ENCODE measurements around the gene SPATS1. TPM values are rescaled to one million over a fixed set of nuclear protein-coding genes. Genes with fewer than 3 reads are reported as not detected.
"Not testable (repeated sequence)": the region's sequence is repeated elsewhere in the genome, so short reads cannot be mapped to it uniquely, and the experiment has no call there.

Gene SPATS1
- total RNA-seq, 1 donor from 2014 or later: not detected

- Mint-ChIP-seq H3K4me1 (no peaks in the 10 kb centered on the region), H3K4me3 (no peak overlapping the region), H3K36me3 (ENCODE audit: low read depth) (no peaks in the 10 kb centered on the region), H3K27ac (no peak overlapping the region), H3K27me3 (peaks cover 12% of the 10 kb centered on the region), H3K9me3 (no peaks in the 10 kb centered on the region)
- POLR2A ChIA-PET: no interaction called here
- no peak for TF ChIP-seq CTCF (IDR thresholded peaks at IDR 0.05)
- DNase-seq (no peak), ATAC-seq (ENCODE audit: low read depth) (no peak)
- CTCF ChIA-PET: no interaction called here
- intact Hi-C loops (cut with micrococcal nuclease): no loop called here
These were observed 15.4 kb upstream of the SPATS1 start for GRCh38 chr6:44327096-44327495.

GRCh38 chr6:44327760-44328159 lies 14.7 kb upstream of the SPATS1 start:
- H3K27ac Mint-ChIP-seq: no peak overlapping the region
- intact Hi-C loops (cut with micrococcal nuclease): no loop called here

GRCh38 chr6:44328203-44328602 lies 14.2 kb upstream of the SPATS1 start:
- intact Hi-C loops (cut with micrococcal nuclease); ATAC-seq (ENCODE audit: low read depth); H3K9me3 Mint-ChIP-seq; H3K36me3 Mint-ChIP-seq (ENCODE audit: low read depth); H3K27ac Mint-ChIP-seq; H3K4me1 Mint-ChIP-seq; H3K4me3 Mint-ChIP-seq; DNase-seq; POLR2A ChIA-PET; CTCF ChIA-PET: not testable (repeated sequence)
- H3K27me3 Mint-ChIP-seq: peaks cover 17% of the 10 kb centered on the region

More at GRCh38 chr6:44327760-44328159, 14.7 kb upstream of the SPATS1 start:
- ATAC-seq (ENCODE audit: low read depth): no peak
- Mint-ChIP-seq H3K27me3 (peaks cover 17% of the 10 kb centered on the region), H3K36me3 (ENCODE audit: low read depth) (no peaks in the 10 kb centered on the region), H3K4me3 (no peak overlapping the region), H3K9me3 (no peaks in the 10 kb centered on the region), H3K4me1 (no peaks in the 10 kb centered on the region)
- no peak for TF ChIP-seq CTCF (IDR thresholded peaks at IDR 0.05)
- no peak for DNase-seq
- ChIA-PET CTCF (no interaction called here), POLR2A (no interaction called here)

- intact Hi-C loops (cut with micrococcal nuclease): no loop called here
- no peak overlapping the region for H3K27ac Mint-ChIP-seq
- peaks cover 17% of the 10 kb centered on the region for H3K27me3 Mint-ChIP-seq
- H3K9me3 Mint-ChIP-seq: no peaks in the 10 kb centered on the region
- no peak for TF ChIP-seq CTCF (IDR thresholded peaks at IDR 0.05)
- H3K4me3 Mint-ChIP-seq: no peak overlapping the region
- DNase-seq: no peak
- H3K4me1 Mint-ChIP-seq: no peaks in the 10 kb centered on the region
- CTCF ChIA-PET: interaction anchor here (1.1 kb wide), 1 partner anchor 8 kb away, joined by 3 read pairs; no protein-coding TSS in a partner anchor
- POLR2A ChIA-PET: no interaction called here
- no peaks in the 10 kb centered on the region for H3K36me3 Mint-ChIP-seq (ENCODE audit: low read depth)
- ATAC-seq (ENCODE audit: low read depth): no peak
These were observed 12.6 kb upstream of the SPATS1 start for GRCh38 chr6:44329858-44330257.

GRCh38 chr6:44332585-44332984 lies 9.9 kb upstream of the SPATS1 start:
- ChIA-PET CTCF (no interaction called here), POLR2A (no interaction called here)
- ATAC-seq (ENCODE audit: low read depth) (no peak), DNase-seq (no peak)
- H3K27ac Mint-ChIP-seq: no peak overlapping the region
- H3K36me3 Mint-ChIP-seq (ENCODE audit: low read depth): no peaks in the 10 kb centered on the region
- no peaks in the 10 kb centered on the region for H3K4me1 Mint-ChIP-seq
- H3K4me3 Mint-ChIP-seq: no peak overlapping the region
- no peak for TF ChIP-seq CTCF (IDR thresholded peaks at IDR 0.05)
- intact Hi-C loops (cut with micrococcal nuclease): no loop called here
- H3K9me3 Mint-ChIP-seq: no peaks in the 10 kb centered on the region
- H3K27me3 Mint-ChIP-seq: peaks cover 17% of the 10 kb centered on the region

GRCh38 chr6:44333273-44333919 lies 9.1 kb upstream of the SPATS1 start:
- ATAC-seq (ENCODE audit: low read depth) (no peak), DNase-seq (no peak)
- TF ChIP-seq CTCF (IDR thresholded peaks at IDR 0.05): no peak
- POLR2A ChIA-PET: no interaction called here
- Mint-ChIP-seq H3K27me3 (peaks cover 19% of the 10 kb centered on the region), H3K4me3 (no peak overlapping the region), H3K4me1 (no peaks in the 10 kb centered on the region), H3K9me3 (no peaks in the 10 kb centered on the region), H3K36me3 (ENCODE audit: low read depth) (no peaks in the 10 kb centered on the region), H3K27ac (no peak overlapping the region)
- CTCF ChIA-PET: interaction anchor here (1.1 kb wide), 1 partner anchor 29 kb away, joined by 3 read pairs; no protein-coding TSS in a partner anchor
- intact Hi-C loops (cut with micrococcal nuclease): no loop called here
